ACC112 (cell line): ENCODE measurements around the gene PROX1.

Source experiments
- H2AFZ ChIP-seq: fragments of 200-600 bp; sonication (generic); one replicate; pipeline ENCODE4 v1.6.0; 2017; ENCODE audit warnings: antibody characterized with exemption, low read length; ENCODE audit not compliant: unreplicated experiment
- H3K27ac ChIP-seq: fragments of 200-600 bp; sonication (generic); 2 replicates; pipeline ENCODE4 v1.5.1; 2014; ENCODE audit warnings: low read depth, mild to moderate bottlenecking, antibody characterized with exemption, low read length, moderate library complexity
- H3K27me3 ChIP-seq: fragments of 200-600 bp; sonication (generic); 2 replicates; pipeline ENCODE4 v1.6.1; 2014; ENCODE audit warnings: mild to moderate bottlenecking, antibody characterized with exemption, low read length, moderate library complexity, mixed read lengths; ENCODE audit not compliant: insufficient read depth
- H3K36me3 ChIP-seq: fragments of 200-600 bp; sonication (generic); 2 replicates; pipeline ENCODE4 v1.6.1; 2016; ENCODE audit warnings: mild to moderate bottlenecking, antibody characterized with exemption, low read length, moderate library complexity, mixed read lengths; ENCODE audit not compliant: insufficient read depth
- H3K4me1 ChIP-seq: fragments of 200-600 bp; sonication (generic); one replicate; pipeline ENCODE4 v1.6.1; 2016; ENCODE audit warnings: low read length, mixed read lengths; ENCODE audit not compliant: insufficient read depth, unreplicated experiment, control insufficient read depth
- H3K4me3 ChIP-seq: fragments of 200-600 bp; sonication (generic); 2 replicates; pipeline ENCODE4 v1.5.1; 2014; ENCODE audit warnings: mild to moderate bottlenecking, low read depth, low read length
- H3K79me2 ChIP-seq: fragments of 200-600 bp; sonication (generic); one replicate; pipeline ENCODE4 v1.6.0; 2016; ENCODE audit warnings: low read length; ENCODE audit not compliant: control insufficient read depth, unreplicated experiment, insufficient read depth

The PROX1 gene

DNA sequence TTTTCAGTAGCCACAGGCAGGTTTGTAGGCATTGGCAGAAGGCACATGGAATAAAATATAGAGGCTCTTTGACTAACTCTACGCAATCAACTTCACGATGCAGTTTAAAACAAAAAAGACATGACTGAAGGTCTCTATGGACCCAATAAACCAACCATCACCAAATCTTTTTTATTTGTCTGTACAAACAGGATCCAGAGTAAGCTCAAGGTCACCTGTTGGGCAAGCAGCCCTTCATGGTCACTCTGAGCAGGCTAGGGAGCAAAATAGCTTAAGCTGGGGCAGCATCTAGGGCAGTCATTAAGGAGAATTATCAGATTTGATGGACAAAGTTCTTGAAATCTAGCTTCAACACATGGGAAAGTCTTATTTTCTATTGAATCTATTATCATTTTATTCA, 26.8 kb upstream of the PROX1 start:
- no peak overlapping the region for H2AFZ ChIP-seq
- no peak overlapping the region for H3K27ac ChIP-seq
- no peaks in the 10 kb centered on the region for H3K79me2 ChIP-seq
- H3K27me3 ChIP-seq: no peaks in the 10 kb centered on the region
- no peak overlapping the region for H3K4me3 ChIP-seq
- no peaks in the 10 kb centered on the region for H3K36me3 ChIP-seq
- no peaks in the 10 kb centered on the region for H3K4me1 ChIP-seq

DNA sequence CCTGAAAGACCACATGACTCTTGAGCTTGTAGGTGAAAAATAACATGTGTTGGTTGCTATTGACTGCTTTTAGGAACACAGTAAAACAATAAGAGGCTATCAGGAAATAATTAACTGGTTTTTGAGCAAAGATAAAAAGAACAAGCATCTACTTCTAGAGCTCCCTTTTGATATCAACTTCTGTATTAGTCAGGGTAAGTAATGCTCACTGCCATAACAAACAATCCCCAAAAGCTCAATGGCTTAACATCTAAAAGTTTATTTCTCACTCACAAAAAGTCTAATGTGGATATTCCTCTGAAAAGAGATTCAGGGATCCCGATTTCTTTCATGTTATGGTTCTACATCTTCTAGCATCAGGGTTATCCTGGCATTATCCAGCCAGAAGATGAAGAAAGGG, 25.3 kb upstream of the PROX1 start:
- no peak overlapping the region for H3K4me3 ChIP-seq
- no peak overlapping the region for H2AFZ ChIP-seq
- H3K27ac ChIP-seq: no peak overlapping the region
- no peaks in the 10 kb centered on the region for H3K4me1 ChIP-seq
- H3K27me3 ChIP-seq: no peaks in the 10 kb centered on the region
- H3K36me3 ChIP-seq: no peaks in the 10 kb centered on the region
- no peaks in the 10 kb centered on the region for H3K79me2 ChIP-seq

DNA sequence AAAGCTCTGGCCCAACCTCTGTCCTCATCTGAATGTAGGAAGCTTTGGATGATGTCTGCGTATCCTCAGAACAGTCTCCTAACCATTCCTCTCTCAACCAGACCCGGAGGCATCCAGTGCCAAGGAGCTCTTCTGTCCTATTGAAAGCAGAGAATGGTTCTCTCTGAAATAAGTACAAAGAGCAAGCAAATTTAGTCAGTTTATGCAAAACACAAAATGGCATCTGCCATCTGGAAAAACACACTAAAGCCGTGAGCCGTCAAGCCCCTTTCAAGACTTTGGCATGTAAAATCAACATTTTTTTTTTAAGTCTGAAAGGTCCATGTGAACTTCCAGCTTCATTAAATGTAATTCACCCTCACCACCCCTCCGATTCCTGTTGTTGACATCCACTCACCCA, 21.7 kb upstream of the PROX1 start:
- Histone ChIP-seq H3K27me3 (no peaks in the 10 kb centered on the region), H2AFZ (no peak overlapping the region), H3K4me1 (no peaks in the 10 kb centered on the region), H3K79me2 (no peaks in the 10 kb centered on the region), H3K4me3 (no peak overlapping the region), H3K36me3 (no peaks in the 10 kb centered on the region), H3K27ac (no peak overlapping the region)

DNA sequence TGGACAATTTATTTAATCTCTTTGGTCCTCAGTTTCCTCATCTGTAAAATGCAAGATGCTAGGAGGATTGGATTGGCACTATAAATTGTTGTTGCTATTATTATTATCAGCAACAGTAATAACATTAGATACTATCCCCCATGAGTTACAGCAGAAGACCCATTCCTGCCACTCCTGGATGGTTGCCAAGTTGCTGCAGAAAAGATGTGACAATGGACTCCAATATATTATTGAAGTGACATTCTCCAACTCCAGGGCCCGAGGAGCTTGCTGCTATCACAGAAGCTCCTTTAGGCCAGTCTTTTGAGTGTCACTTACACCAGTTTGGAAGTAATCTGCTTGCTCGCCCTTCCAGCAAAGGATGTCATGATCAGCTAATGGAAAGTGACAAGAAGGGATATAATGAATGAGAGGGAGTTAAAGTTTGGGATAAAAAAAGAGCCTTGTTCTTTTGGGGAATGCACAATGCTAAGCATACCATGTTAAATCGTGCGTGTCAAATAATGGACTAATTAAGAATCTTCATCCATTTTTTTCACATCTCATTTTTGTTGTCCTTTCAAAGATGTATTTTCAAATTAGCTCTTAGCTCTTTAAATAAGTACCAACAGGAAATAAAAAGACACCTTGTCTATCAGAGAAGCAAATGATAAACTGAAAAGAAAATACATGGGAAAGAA, 19.5 kb upstream of the PROX1 start:
- Histone ChIP-seq H3K27ac (no peak overlapping the region), H3K27me3 (no peaks in the 10 kb centered on the region), H3K79me2 (no peaks in the 10 kb centered on the region), H3K4me3 (no peak overlapping the region), H3K36me3 (no peaks in the 10 kb centered on the region), H3K4me1 (no peaks in the 10 kb centered on the region), H2AFZ (no peak overlapping the region)

DNA sequence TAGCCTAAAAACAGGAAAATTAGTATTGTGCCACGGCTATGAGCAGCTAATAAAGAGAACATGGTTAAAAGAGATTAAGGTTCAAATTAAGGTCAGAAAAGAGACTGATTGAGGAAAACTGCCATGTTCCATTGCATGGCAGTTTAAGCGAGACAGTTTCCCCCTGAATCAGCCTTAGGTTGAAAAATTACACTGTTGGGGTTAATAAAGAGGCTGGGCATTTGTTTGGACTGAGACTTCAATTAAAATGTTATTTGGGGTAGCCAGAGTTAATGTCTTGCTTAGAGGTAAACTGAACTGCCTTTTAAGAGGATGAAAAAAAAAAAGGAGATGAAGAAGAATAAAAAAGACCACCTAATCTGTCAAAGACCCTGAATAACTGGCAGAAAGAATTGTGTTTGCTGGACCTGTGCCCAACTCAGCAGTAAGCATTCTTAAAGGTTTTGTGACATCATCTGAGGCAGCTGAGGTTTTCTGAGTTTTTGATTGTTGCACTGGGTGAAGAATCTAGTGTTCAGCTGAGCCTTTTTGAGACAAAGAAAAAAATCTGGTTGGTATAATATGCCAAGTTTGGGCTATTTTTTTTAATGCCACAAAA, 17.7 kb upstream of the PROX1 start:
- no peaks in the 10 kb centered on the region for H3K79me2 ChIP-seq
- no peak overlapping the region for H2AFZ ChIP-seq
- H3K4me1 ChIP-seq: no peaks in the 10 kb centered on the region
- H3K27ac ChIP-seq: no peak overlapping the region
- H3K4me3 ChIP-seq: no peak overlapping the region
- H3K27me3 ChIP-seq: no peaks in the 10 kb centered on the region
- no peaks in the 10 kb centered on the region for H3K36me3 ChIP-seq

DNA sequence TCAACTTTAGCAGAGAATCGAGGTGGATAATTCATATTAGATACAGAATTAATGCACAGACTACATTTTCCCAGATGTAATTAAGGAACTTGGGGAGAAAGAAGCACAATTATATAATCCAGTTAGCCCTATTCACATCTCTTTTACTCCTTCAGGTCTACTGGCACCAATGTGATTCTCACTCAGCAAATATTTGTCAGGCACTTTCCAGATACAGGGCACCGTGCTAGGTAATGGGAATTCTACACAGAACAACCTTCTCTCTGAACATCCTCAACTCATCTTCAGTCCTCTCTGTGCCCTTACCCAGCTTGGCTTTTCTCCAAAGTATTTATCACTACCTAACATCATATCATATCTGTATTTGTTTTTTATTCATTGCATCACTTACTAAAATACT, 15.6 kb upstream of the PROX1 start:
- H3K27ac ChIP-seq: no peak overlapping the region
- H3K4me3 ChIP-seq: no peak overlapping the region
- peaks cover 4% of the 10 kb centered on the region; the same call in 1 of the 2 replicates for H3K27me3 ChIP-seq
- H3K36me3 ChIP-seq: no peaks in the 10 kb centered on the region
- H3K4me1 ChIP-seq: no peaks in the 10 kb centered on the region
- no peak overlapping the region for H2AFZ ChIP-seq
- H3K79me2 ChIP-seq: no peaks in the 10 kb centered on the region

DNA sequence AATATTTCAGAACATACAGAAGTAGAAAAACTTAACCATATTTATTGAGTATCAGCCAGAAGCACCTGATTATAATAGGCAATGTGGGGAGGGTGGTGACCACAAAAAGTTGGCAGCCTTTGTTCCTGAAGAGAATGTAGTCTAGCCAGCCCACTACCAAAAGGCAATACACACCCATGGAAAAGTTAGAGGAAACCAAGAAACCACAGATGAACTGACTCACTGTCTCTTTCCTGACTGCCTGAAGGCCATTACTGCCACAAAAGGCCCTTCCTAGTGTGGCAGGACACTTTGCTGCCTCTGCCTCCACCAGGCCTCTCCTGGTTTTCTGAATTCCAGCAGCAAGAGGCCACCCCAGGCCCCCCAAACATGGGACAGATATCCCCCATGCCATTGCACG, 14.6 kb upstream of the PROX1 start:
- Histone ChIP-seq H2AFZ (no peak overlapping the region), H3K27me3 (peaks cover 10% of the 10 kb centered on the region), H3K4me3 (no peak overlapping the region), H3K27ac (no peak overlapping the region), H3K79me2 (no peaks in the 10 kb centered on the region), H3K4me1 (no peaks in the 10 kb centered on the region), H3K36me3 (no peaks in the 10 kb centered on the region)

DNA sequence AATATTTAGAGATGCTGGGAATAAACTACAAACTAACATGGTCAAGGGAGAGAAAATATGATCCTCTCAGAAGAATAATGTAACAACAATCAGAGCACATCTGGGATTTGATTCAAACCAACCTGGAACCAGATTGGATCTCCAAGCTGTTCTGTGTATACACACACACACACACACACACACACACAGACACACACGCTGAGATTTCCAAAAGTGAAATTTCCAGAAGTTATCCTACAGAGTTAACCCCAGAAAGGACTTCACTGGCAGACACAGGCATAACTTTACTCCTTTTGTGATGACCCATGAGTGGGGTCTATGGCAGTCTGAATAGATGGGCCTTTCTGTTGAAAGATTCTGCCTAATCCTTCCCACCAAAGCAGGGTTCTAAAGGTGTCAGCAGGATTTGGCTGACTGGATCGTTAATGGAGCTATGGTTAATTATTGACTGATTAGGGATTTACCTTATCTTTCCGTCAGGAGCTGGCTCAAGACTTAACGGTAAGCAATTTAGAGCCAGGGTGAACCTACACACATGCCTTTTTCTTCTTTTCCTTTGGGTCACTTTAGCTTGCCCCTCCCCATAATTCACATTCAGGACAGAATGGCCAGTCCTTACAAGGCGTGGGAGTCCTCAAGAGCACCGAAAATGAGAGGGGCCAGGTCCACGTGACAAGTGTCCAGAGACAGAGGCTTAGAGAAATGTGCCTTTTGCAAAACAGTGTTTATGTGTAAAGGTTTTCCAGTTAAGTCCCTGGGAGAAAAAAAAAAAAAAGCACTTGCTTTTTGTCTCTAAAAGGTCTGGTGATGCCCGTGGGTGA, 10.9 kb upstream of the PROX1 start:
- no peak overlapping the region for H2AFZ ChIP-seq
- H3K4me3 ChIP-seq: no peak overlapping the region
- peaks cover 43% of the 10 kb centered on the region for H3K27me3 ChIP-seq
- H3K79me2 ChIP-seq: no peaks in the 10 kb centered on the region
- H3K27ac ChIP-seq: no peak overlapping the region
- H3K36me3 ChIP-seq: no peaks in the 10 kb centered on the region
- H3K4me1 ChIP-seq: no peaks in the 10 kb centered on the region

DNA sequence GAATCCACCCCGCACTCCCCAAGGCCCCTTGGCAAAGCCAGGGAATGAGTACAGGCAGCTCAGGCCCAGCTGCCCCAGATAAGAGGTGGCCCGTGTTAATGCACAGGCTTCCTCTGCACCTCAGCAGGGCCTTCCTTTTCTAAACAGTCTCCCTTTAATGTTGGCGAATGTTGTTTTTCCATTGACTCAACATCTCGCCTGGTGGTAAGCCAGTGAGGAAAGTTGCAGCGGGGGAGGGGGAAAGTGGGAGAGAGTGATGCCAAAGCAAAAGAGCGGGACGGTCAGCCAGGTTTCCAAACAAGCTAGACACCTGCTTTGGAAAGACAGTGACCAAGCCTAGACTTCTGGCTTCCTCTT, 10.3 kb upstream of the PROX1 start:
- Histone ChIP-seq H2AFZ (no peak overlapping the region), H3K4me3 (no peak overlapping the region), H3K27ac (no peak overlapping the region), H3K79me2 (no peaks in the 10 kb centered on the region), H3K36me3 (no peaks in the 10 kb centered on the region), H3K27me3 (peaks cover 49% of the 10 kb centered on the region), H3K4me1 (no peaks in the 10 kb centered on the region)

DNA sequence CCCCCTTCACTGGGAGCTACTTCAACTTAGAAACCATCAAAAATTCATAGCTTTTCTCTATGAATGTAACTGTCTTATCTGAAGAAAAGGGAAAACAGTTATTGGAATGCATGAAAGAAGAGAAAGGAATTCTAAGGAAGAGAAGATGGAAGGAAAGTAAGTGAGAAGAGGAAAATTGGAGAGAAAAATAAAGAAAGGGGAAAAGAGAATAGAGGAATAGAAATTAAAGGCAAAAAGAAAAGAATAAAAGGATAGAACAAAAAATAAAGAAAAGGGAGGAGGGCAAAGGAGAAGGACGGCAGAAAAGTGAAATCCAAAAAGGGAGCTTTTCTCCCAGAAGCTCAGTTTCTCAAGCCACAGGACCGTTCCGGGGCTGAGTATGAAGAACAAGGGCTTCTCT, 9.9 kb upstream of the PROX1 start:
- no peaks in the 10 kb centered on the region for H3K79me2 ChIP-seq
- H3K4me1 ChIP-seq: no peaks in the 10 kb centered on the region
- no peak overlapping the region for H3K27ac ChIP-seq
- no peak overlapping the region for H3K4me3 ChIP-seq
- H3K27me3 ChIP-seq: peaks cover 53% of the 10 kb centered on the region
- no peak overlapping the region for H2AFZ ChIP-seq
- no peaks in the 10 kb centered on the region for H3K36me3 ChIP-seq
